ENCODE measurements around the gene ITIH4.

DNA sequence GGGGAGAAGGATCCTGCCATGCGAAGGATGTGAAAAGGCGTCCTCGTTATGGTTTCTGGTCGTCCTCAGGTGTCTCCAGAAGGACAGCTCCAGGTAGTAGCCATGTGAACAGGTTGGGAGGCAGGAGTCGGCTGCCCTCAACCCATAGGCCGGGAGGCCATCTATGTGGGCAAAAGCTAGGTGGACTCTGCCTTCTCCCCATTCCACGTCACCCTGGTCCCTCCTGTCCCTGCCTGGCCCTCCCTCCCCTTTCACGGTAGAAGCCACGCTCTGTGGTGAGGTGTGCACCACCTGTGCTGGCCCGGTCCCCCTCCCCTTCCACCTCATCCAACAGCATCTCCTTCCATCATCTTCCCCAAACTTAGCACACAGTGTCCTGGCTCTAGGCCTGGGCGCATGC, 19.5 kb downstream of the ITIH4 start:
- TF ChIP-seq CTCF (IDR thresholded peaks at IDR 0.05) (no peak), POLR2AphosphoS5 (IDR thresholded peaks at IDR 0.05) (no peak), POLR2A (IDR thresholded peaks at IDR 0.05) (no peak)

Measured in breast epithelium (tissue), 3 donors.